Muscle of leg (tissue), 11 donors: ENCODE results near the gene MDM4. TPM values are rescaled to one million over a fixed set of nuclear protein-coding genes. Genes with fewer than 3 reads are reported as not detected.

Experiments
- DNase-seq: peaks from one replicate; pipeline ENCODE4 v3.0.0; 2013
- H3K27ac ChIP-seq: one replicate; pipeline ENCODE4 v1.5.1; 2013; ENCODE audit warnings: mild to moderate bottlenecking, low read length, control low read depth
- H3K27me3 ChIP-seq: one replicate; pipeline ENCODE4 v1.6.1; 2013; ENCODE audit warnings: low read length; ENCODE audit not compliant: control insufficient read depth, insufficient read depth
- H3K36me3 ChIP-seq: one replicate; pipeline ENCODE4 v1.6.1; 2013; ENCODE audit warnings: low read length; ENCODE audit not compliant: control insufficient read depth, insufficient read depth
- H3K4me1 ChIP-seq: one replicate; pipeline ENCODE4 v1.6.1; 2013; ENCODE audit warnings: low read length; ENCODE audit not compliant: control insufficient read depth, insufficient read depth
- H3K4me3 ChIP-seq: one replicate; pipeline ENCODE4 v1.5.1; 2013; ENCODE audit warnings: low read length, control low read depth
- H3K9me3 ChIP-seq: replicated peaks from 2 replicates; pipeline ENCODE4 v1.6.1; 2013; ENCODE audit warnings: low read depth, low read length; ENCODE audit not compliant: control insufficient read depth
- WGBS: methylation state at CpG from one replicate; pipeline ENCODE4 v1.1.5; 2013; ENCODE audit warnings: missing lambda C conversion rate; ENCODE audit not compliant: insufficient coverage; 5-methylcytosine and 5-hydroxymethylcytosine counted together
- polyA plus RNA-seq, 8 donors: library from polyadenylated mRNA; unstranded; fragments of 120-200 nt; gene quantifications; one replicate each; pipeline versions ENCODE4 v1.2.1 to v1.2.3, GENCODE V29; 2013; ENCODE audit warnings: inconsistent platforms in 1 of 8, low replicate concordance in 1 of 8; ENCODE audit not compliant: insufficient read length in 8 of 8, insufficient read depth in 1 of 8
- total RNA-seq: library from RNA; stranded (reverse); fragments of 120-200 nt; gene quantifications from one replicate; pipeline ENCODE4 v1.2.4, GENCODE V29; 2013

MDM4 gene
- total and polyA plus RNA-seq, 9 donors: 9.9 to 37.1 (median 23.8) TPM

GRCh38 chr1:204602871-204603542 is 86.8 kb downstream of the MDM4 start:
- no peak for DNase-seq
- Histone ChIP-seq H3K4me1 (no peaks in the 10 kb centered on the region), H3K27ac (no peak overlapping the region), H3K36me3 (no peaks in the 10 kb centered on the region), H3K4me3 (no peak overlapping the region), H3K27me3 (peaks cover 3% of the 10 kb centered on the region), H3K9me3 (no peaks in the 10 kb centered on the region)
- WGBS: 76% methylated on average over 3 of the region's 6 CpGs

GRCh38 chr1:204605791-204606190 is 89.6 kb downstream of the MDM4 start:
- Histone ChIP-seq H3K9me3 (no peaks in the 10 kb centered on the region), H3K27me3 (peaks cover 3% of the 10 kb centered on the region), H3K4me3 (no peak overlapping the region), H3K4me1 (peaks cover 2% of the 10 kb centered on the region), H3K27ac (no peak overlapping the region), H3K36me3 (no peaks in the 10 kb centered on the region)
- DNase-seq: no peak
- WGBS: 53% methylated on average over 7 of the region's 7 CpGs

Other genes with a start within 250 kb of the MDM4 start
- 2.2 TPM for gene PLEKHA6, start 156.5 kb upstream of the MDM4 start, total RNA-seq
- 1 to 10 TPM; 3.0 to 10.0 (median 5.0) TPM for gene PLEKHA6, start 156.5 kb upstream of the MDM4 start, polyA plus RNA-seq
- 21.9 TPM for gene PPP1R15B, start 104.6 kb upstream of the MDM4 start, total RNA-seq
- gene PPP1R15B, start 104.6 kb upstream of the MDM4 start, polyA plus RNA-seq: 10 to 100 TPM; 20.9 to 33.4 (median 25.3) TPM
- gene PIK3C2B, start 21.6 kb upstream of the MDM4 start, total RNA-seq: 24.9 TPM
- gene PIK3C2B, start 21.6 kb upstream of the MDM4 start, polyA plus RNA-seq: 10 to 100 TPM; 22.0 to 37.1 (median 32.0) TPM
- gene LRRN2, start 169.3 kb downstream of the MDM4 start, total RNA-seq: 2.7 TPM
- gene LRRN2, start 169.3 kb downstream of the MDM4 start, polyA plus RNA-seq: 1 to 10 TPM; 4.9 to 9.8 (median 6.1) TPM